GM19023 (cell line): ENCODE results near the gene TIPRL.

Source experiments
- ATAC-seq: cut with Tn5 transposase; IDR thresholded peaks from one replicate; pipeline ENCODE4 v1.9.1; 2021; ENCODE audit warnings: mild to moderate bottlenecking, moderate library complexity; ENCODE audit not compliant: unreplicated experiment

The TIPRL gene

DNA sequence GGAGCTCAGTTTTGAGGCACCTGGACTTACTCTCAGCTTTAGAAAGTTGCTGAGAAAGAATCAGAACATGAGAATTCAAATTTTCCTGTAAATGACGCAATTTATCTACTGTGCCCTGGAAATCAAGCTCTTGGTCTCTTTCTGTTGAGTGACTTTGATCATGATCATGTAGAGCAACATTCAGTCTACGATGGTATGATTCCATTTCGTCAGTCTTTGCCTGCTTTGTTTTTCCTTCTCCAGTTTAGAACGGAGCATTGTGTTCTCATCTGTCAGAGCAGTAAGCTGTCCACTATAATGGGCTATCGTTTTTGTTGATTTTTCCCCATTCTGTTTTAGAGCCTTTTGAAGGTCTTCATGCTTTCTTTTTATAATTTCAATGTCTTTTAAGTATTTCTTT lies 67.7 kb downstream of the TIPRL start:
- ATAC-seq = no peak
